Kidney capillary endothelial cell (primary cell): Measurements from ENCODE around the gene AMACR.

Source experiments
- DNase-seq: peaks from one replicate; pipeline ENCODE4 v3.0.0-alpha.2; 2018; ENCODE audit warnings: low spot score

The AMACR gene

GRCh38 chr5:34007621-34008600 is at the start of gene AMACR:
Gene AMACR, minus strand, starts transcription at chr5:34008050. Its CDS starts 31 bp downstream, at chr5:34008019.
- peak; percentile 87 for DNase-seq

- DNase-seq = no peak
These were observed 49.7 kb upstream of the AMACR start for GRCh38 chr5:34057569-34057968.

GRCh38 chr5:34057118-34057517 is 49.3 kb upstream of the AMACR start:
- no peak for DNase-seq

DNA sequence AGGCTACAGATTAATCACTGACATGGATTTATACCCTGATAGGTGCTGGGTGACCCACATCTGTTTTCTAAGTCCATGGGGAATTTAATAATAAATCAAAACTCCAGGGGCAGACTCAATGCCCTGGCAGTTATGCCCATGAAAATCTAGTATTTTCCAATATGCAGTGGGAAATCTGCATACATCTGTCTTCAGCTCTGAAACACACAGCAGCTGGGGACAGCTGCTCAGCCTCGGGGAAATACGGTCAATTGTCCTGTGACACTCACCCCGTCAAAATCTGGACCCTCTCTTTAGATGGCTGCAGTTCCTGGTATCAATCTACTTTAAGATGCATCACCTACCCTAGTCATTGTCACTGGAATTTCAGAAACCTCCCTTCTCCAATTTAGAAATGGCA is 47.8 kb upstream of the AMACR start:
- no peak for DNase-seq

GRCh38 chr5:34054400-34054729 is 46.5 kb upstream of the AMACR start:
- DNase-seq = no peak

DNA sequence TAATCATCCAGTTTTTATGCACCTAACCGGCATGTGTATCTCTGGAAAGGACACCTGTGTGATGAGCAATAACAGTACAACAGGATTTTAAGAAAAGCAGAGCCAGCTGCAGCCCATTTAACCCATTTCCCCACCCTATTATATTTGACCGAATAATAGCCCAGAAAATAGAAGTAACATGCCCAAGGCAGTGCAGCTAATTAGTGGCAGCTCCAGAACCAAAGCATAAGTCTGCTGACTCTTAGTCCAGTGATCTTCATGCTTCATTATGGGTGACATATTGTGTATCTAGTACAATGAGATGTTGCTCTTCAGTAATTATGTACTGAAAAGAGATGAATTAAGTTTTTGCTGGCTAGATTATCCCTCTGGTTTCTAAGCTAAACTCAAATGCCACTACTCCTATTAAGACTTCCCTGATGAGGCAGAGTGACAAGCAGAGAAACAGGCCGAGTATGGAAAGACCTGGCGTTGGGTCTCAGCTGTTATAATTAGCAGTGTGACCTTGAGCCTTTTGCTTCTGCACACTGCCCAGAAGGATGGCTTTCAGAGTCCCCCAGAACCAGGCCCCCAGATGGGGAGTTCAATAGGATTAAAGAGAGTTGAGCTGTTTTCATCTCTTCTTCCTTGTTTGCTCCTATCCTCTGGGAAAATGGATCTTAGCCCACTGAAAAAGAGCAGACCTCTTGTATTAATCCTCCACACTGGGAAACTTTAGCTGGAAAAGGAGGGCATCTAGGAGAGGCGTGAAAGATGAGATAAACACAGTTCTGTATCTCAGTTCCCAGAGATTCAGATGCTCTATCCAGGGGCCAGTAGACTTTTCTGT is 45.9 kb upstream of the AMACR start:
- DNase-seq = no peak

DNA sequence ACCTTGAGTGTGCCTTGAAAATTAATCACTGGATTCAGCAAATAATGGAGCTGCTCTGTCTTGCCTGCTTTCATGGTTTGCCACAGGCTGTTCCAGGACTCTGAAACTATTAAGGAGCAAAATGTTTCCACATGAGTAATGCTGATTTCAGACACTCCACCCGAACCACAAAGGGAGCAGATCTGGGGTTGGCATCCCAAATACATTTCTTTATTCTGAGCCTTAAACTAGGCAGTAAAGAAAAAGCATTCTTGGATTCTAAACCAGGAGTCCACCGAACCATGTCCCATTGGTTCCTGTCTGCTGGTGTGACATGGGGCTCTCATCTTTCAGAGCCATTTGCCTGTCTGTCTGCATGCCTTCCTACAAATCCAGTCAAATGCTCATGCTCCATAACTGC is 45.3 kb upstream of the AMACR start:
- DNase-seq = no peak

DNA sequence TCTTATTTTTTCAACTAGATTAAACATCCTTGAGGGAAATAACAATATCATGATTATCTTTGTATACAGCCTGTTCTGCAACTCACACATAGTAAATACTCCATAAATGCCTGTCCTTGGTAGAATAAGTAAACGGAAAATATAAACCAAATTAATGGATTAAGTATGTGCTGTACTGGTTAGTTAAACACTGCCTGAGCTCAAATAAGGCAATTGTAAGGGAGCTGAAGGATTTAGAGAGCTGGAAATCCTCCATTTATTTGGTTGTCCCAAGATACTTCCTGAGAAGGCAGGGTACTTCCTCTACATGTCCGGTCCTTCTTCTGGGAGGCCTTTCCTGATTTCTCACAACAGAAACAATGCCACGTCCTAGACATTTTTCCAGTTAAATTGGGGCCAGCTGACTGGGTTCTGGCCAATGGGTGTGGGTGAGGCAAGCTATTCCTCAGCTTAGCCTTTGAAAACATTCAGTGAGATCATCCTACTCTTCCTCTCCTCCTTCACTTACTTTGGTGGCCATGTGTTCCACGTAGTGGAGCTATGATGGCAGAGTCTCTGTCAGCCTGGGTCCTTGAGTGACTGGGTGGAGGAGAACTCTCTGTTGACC is 43.6 kb upstream of the AMACR start:
- DNase-seq = peak; percentile 34

GRCh38 chr5:34047774-34048572 is 40.1 kb upstream of the AMACR start:
- DNase-seq = no peak

GRCh38 chr5:34047143-34047542 is 39.3 kb upstream of the AMACR start:
- no peak for DNase-seq

- DNase-seq = no peak
These were observed 38.1 kb upstream of the AMACR start for GRCh38 chr5:34045996-34046395.

DNA sequence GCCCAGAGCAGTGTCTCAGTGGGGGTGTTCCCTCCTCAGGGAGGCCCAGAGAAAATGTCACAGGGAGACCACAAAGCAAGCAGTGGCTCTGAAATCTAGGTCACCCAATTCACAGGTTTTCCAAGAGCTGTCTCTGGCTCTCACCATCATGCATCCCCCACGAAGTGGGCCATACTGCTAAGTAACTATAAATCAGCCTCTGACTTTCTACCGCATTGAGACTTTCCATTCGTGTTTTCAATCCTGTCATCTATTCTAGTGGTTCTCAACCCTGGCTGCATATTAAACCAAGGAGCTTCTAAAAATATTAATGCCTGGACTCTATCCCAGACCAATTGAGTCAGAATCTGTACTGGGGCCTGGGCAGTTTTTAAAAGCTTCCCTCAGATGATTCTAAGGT is 37.2 kb upstream of the AMACR start:
- no peak for DNase-seq

- DNase-seq = no peak
These were observed 35.4 kb upstream of the AMACR start, which contains the start of gene C1QTNF3 for GRCh38 chr5:34043099-34043876. Gene C1QTNF3, minus strand, starts transcription at chr5:34043213. Its CDS starts 88 bp downstream, at chr5:34043125.

DNA sequence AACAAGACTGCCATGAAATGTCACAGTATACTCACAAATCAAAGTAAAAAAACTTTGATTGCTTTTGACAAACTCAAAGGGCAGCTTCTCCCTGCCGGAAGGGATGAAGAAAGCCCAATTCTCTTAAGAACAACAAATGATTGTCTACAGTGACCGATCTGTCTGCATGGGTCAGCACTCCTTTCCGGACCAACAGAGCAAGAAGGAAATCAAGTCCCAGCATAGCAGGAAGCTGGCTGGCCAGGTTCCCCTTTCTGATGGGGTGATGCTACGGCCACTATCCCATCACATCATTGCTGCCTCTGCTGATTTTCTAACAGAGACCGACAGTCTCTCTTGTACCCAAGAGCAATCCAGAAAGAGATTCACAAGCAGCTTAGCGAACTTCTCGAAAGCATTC is 34.5 kb upstream of the AMACR start:
- DNase-seq = peak; percentile 68

GRCh38 chr5:34041247-34041972 is 33.6 kb upstream of the AMACR start:
- no peak for DNase-seq

DNA sequence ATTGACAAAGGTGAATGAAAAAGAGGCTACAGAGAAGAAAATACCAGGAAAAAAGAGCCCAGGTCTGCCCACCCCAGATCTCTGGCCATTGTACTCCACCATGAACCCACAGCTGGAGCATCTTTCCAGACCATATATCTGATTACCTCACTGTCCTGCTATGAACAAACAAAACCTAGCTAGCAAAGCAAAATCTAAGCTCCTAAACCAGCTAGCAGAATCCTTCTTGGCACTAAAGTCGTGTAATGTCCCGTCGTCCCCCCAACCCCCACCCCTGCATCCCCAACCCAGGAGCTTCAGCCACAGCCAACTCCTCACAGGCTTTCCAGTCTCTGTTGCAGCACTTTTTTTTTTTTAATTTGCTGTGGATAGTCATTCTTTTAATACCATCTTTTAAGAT is 32.6 kb upstream of the AMACR start:
- DNase-seq = no peak

- DNase-seq = no peak
These were observed 31.7 kb upstream of the AMACR start for GRCh38 chr5:34039398-34040157.

- no peak for DNase-seq
These were observed 31.0 kb upstream of the AMACR start for GRCh38 chr5:34038838-34039237.

- no peak for DNase-seq
These were observed 30.5 kb upstream of the AMACR start for GRCh38 chr5:34038390-34038789.
